CD14-positive monocyte (primary cell): ENCODE data around the gene ZRANB1. TPM values are rescaled to one million over a fixed set of nuclear protein-coding genes. Genes with fewer than 3 reads are reported as not detected.
A peak's percentile ranks its signal among the peaks of the same experiment; 100 is the strongest.

Source experiments
- DNase-seq, 3 donors: peaks; one replicate each; pipeline ENCODE4 v3.0.0-alpha.2; 2011 to 2022
- H2AFZ ChIP-seq: 2 replicates; pipeline ENCODE4 v1.6.0; 2012; ENCODE audit warnings: mild to moderate bottlenecking, low read depth, low read length, inconsistent platforms; ENCODE audit not compliant: insufficient read depth, poor library complexity, severe bottlenecking
- H3K27ac ChIP-seq, 2 donors: 1 replicate in 1 of 2; 2 replicates in 1 of 2; pipeline ENCODE4 v1.5.1; 2012 to 2013; ENCODE audit warnings: low read length in 2 of 2, control low read depth in 1 of 2, inconsistent platforms in 1 of 2, low read depth in 1 of 2, mild to moderate bottlenecking in 1 of 2
- H3K27me3 ChIP-seq, 2 donors: one replicate each; pipeline versions ENCODE4 v1.6.0 to v1.6.1; 2011 to 2013; ENCODE audit warnings: low read length in 2 of 2; ENCODE audit not compliant: control insufficient read depth in 2 of 2, insufficient read depth in 2 of 2
- H3K36me3 ChIP-seq, 2 donors: replicated peaks in 1 of 2; 1 replicate in 1 of 2; 2 replicates in 1 of 2; pipeline versions ENCODE4 v1.5.1 to v1.6.1; 2012 to 2013; ENCODE audit warnings: low read length in 2 of 2, control low read depth in 1 of 2, inconsistent platforms in 1 of 2, mild to moderate bottlenecking in 1 of 2; ENCODE audit not compliant: insufficient read depth in 2 of 2, control insufficient read depth in 1 of 2
- H3K4me1 ChIP-seq, 2 donors: 1 replicate in 1 of 2; 2 replicates in 1 of 2; pipeline versions ENCODE4 v1.5.1 to v1.6.1; 2012 to 2013; ENCODE audit warnings: low read length in 2 of 2, control low read depth in 1 of 2, inconsistent platforms in 1 of 2, mild to moderate bottlenecking in 1 of 2, moderate library complexity in 1 of 2; ENCODE audit not compliant: insufficient read depth in 2 of 2, control insufficient read depth in 1 of 2
- H3K4me2 ChIP-seq: replicated peaks from 2 replicates; pipeline ENCODE3; 2012; ENCODE audit warnings: low read length, moderate library complexity, mild to moderate bottlenecking; ENCODE audit not compliant: poor library complexity, severe bottlenecking; ENCODE audit errors: extremely low read depth
- H3K4me3 ChIP-seq, 3 experiments: fragments of 200-600 bp in 1 of 3; sonication (generic) in 1 of 3; replicated peaks in 1 of 3; 1 replicate in 2 of 3; 2 replicates in 1 of 3; pipeline ENCODE4 v1.5.1; 2011 to 2013; ENCODE audit warnings: low read length in 3 of 3, mild to moderate bottlenecking in 3 of 3, control low read depth in 2 of 3, low read depth in 2 of 3, inconsistent platforms in 1 of 3, moderate library complexity in 1 of 3
- H3K79me2 ChIP-seq: 2 replicates; pipeline ENCODE4 v1.6.0; 2012; ENCODE audit warnings: mild to moderate bottlenecking, control low read depth, inconsistent platforms, low read length, moderate library complexity; ENCODE audit not compliant: insufficient read depth
- H3K9ac ChIP-seq: 2 replicates; pipeline ENCODE4 v1.6.0; 2017; ENCODE audit warnings: low read length, mild to moderate bottlenecking; ENCODE audit not compliant: insufficient read depth, poor library complexity, severe bottlenecking
- H3K9me3 ChIP-seq, 2 donors: replicated peaks in 1 of 2; 1 replicate in 1 of 2; 2 replicates in 1 of 2; pipeline versions ENCODE4 v1.5.1 to v1.6.1; 2012 to 2013; ENCODE audit warnings: low read length in 2 of 2, control low read depth in 1 of 2; ENCODE audit not compliant: control insufficient read depth in 1 of 2, insufficient read depth in 1 of 2
- H4K20me1 ChIP-seq: 2 replicates; pipeline ENCODE4 v1.6.0; 2012; ENCODE audit warnings: mild to moderate bottlenecking, low read length, control low read depth, moderate library complexity; ENCODE audit not compliant: insufficient read depth
- H3K27ac Mint-ChIP-seq, 7 donors: one replicate each; pipeline ENCODE4 v1.8.0; 2020; ENCODE audit warnings: mild to moderate bottlenecking in 7 of 7, mixed read lengths in 7 of 7, moderate library complexity in 6 of 7, inconsistent platforms in 2 of 7
- H3K27me3 Mint-ChIP-seq, 3 donors: one replicate each; pipeline ENCODE4 v1.8.0; 2021 to 2022; ENCODE audit warnings: low read depth in 3 of 3, mild to moderate bottlenecking in 3 of 3, mixed read lengths in 3 of 3, moderate library complexity in 3 of 3, inconsistent platforms in 1 of 3
- H3K36me3 Mint-ChIP-seq, 2 donors: one replicate each; pipeline ENCODE4 v1.8.0; 2020; ENCODE audit warnings: mixed read lengths in 2 of 2, inconsistent platforms in 1 of 2, mild to moderate bottlenecking in 1 of 2
- H3K4me1 Mint-ChIP-seq: one replicate; pipeline ENCODE4 v1.8.0; 2020; ENCODE audit warnings: mild to moderate bottlenecking, mixed read lengths
- H3K4me3 Mint-ChIP-seq, 2 donors: one replicate each; pipeline ENCODE4 v1.8.0; 2020; ENCODE audit warnings: mild to moderate bottlenecking in 2 of 2, mixed read lengths in 2 of 2, moderate library complexity in 1 of 2
- H3K9me3 Mint-ChIP-seq, 7 donors: one replicate each; pipeline ENCODE4 v1.8.0; 2020 to 2022; ENCODE audit warnings: mixed read lengths in 7 of 7, mild to moderate bottlenecking in 6 of 7, moderate library complexity in 6 of 7, inconsistent platforms in 2 of 7
- CTCF ChIP-seq: fragments of 200-600 bp; IDR thresholded peaks from one replicate; pipeline ENCODE4 v1.8.0; 2022; ENCODE audit warnings: antibody characterized with exemption, mild to moderate bottlenecking
- WGBS: methylation state at CpG from one replicate; pipeline ENCODE4 v1.1.5; 2013; ENCODE audit warnings: missing lambda C conversion rate; ENCODE audit not compliant: insufficient coverage; 5-methylcytosine and 5-hydroxymethylcytosine counted together
- intact Hi-C, 2 donors: fragments of 100-400 bp; cut with micrococcal nuclease; formaldehyde crosslinking; loops; one replicate each; pipeline versions ENCODE4 v1.15.0 to v1.15.1; 2023
- polyA plus RNA-seq, 3 donors: library from polyadenylated mRNA; depleted of rRNA in 1 of 3; unstranded in 2 of 3; stranded (reverse) in 1 of 3; fragments of 300-500 nt in 2 of 3; fragments of >200 nt in 1 of 3; fragmentation: Illumina TruSeq in 2 of 3; gene quantifications; 1 replicate in 2 of 3; 2 replicates in 1 of 3; pipeline ENCODE4 v1.2.3, GENCODE V29; 2012 to 2021

ZRANB1 gene
- polyA plus RNA-seq, 3 donors, result 2.7 to 5.6 (median 3.1) TPM

- no peak overlapping the region for H3K9ac ChIP-seq
- H3K4me3 Mint-ChIP-seq, result no peak overlapping the region
- peaks cover 100% of the 10 kb centered on the region for H4K20me1 ChIP-seq
- peak overlapping the region in 1 of 7 donors; percentile 27 for H3K27ac Mint-ChIP-seq
- H3K4me3 ChIP-seq, result no peak overlapping the region
- H3K79me2 ChIP-seq, result peaks cover 91% of the 10 kb centered on the region
- no peaks in the 10 kb centered on the region for H3K27me3 ChIP-seq
- H3K27me3 Mint-ChIP-seq, result peaks cover 0 to 2% (median 0%) of the 10 kb centered on the region in 3 donors
- no peak for TF ChIP-seq CTCF
- H2AFZ ChIP-seq, result no peak overlapping the region
- WGBS, result 99% methylated on average over 7 of the region's 7 CpGs
- H3K4me1 ChIP-seq, result no peaks in the 10 kb centered on the region
- intact Hi-C loops, result no loop called here
- H3K4me2 ChIP-seq, result no peak overlapping the region
- no peak for DNase-seq
- H3K36me3 ChIP-seq, result peaks cover 48 to 82% of the 10 kb centered on the region in 2 donors
- H3K9me3 ChIP-seq, result no peaks in the 10 kb centered on the region
- H3K27ac ChIP-seq, result no peak overlapping the region
- peaks cover 0 to 2% (median 0%) of the 10 kb centered on the region in 7 donors for H3K9me3 Mint-ChIP-seq
- H3K4me1 Mint-ChIP-seq, result peaks cover 2% of the 10 kb centered on the region
- H3K36me3 Mint-ChIP-seq, result peaks cover 31 to 78% of the 10 kb centered on the region in 2 donors
Observed at GRCh38 chr10:125013529-125013872, 71.6 kb downstream of the ZRANB1 start.

GRCh38 chr10:125014086-125014830 is 72.3 kb downstream of the ZRANB1 start:
- TF ChIP-seq CTCF, result no peak
- H3K4me2 ChIP-seq, result no peak overlapping the region
- no peaks in the 10 kb centered on the region for H3K27me3 ChIP-seq
- 84% methylated on average over 20 of the region's 20 CpGs for WGBS
- H3K4me3 Mint-ChIP-seq, result no peak overlapping the region
- H3K36me3 Mint-ChIP-seq, result peaks cover 27 to 80% of the 10 kb centered on the region in 2 donors
- intact Hi-C loops, result no loop called here
- H3K4me1 ChIP-seq, result peaks cover 0 to 5% of the 10 kb centered on the region in 2 donors
- H3K27ac Mint-ChIP-seq, result peak overlapping the region in 4 of 7 donors; percentile 2 to 32 (median 15)
- peaks cover 91% of the 10 kb centered on the region for H3K79me2 ChIP-seq
- no peak overlapping the region for H2AFZ ChIP-seq
- no peak overlapping the region for H3K4me3 ChIP-seq
- H3K9me3 Mint-ChIP-seq, result no peaks in the 10 kb centered on the region
- H3K36me3 ChIP-seq, result peaks cover 48 to 81% of the 10 kb centered on the region in 2 donors
- no peak for DNase-seq
- H3K27ac ChIP-seq, result no peak overlapping the region
- H3K27me3 Mint-ChIP-seq, result peaks cover 0 to 2% (median 0%) of the 10 kb centered on the region in 3 donors
- no peaks in the 10 kb centered on the region for H3K9me3 ChIP-seq
- H4K20me1 ChIP-seq, result peaks cover 100% of the 10 kb centered on the region
- no peak overlapping the region for H3K9ac ChIP-seq
- H3K4me1 Mint-ChIP-seq, result peaks cover 9% of the 10 kb centered on the region
